ENCODE measurements around the gene PCDHGA7. TPM values are rescaled to one million over a fixed set of nuclear protein-coding genes. Genes with fewer than 3 reads are reported as not detected.

The PCDHGA7 gene
- total RNA-seq, 1 experiment from 2014 or later = 0.18 TPM

DNA sequence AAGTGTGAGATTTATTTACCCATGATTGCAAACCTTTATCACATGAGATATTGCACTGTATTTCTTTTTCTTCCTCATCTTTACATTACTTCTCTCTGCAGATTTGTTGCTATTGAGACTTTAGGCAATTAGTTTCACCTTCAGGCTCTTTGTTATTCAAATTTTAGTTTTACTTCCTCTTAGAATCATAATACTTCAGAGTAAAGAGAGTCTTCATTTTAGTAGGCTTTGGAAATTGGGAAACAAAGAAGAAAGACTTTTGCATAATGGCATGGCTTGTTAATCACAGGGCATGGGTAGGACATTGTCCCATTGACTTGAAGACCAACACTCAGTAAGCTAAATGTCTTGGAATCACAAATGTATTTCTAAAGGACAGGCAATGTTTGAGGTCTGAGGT, 19.8 kb upstream of the PCDHGA7 start:
- Histone ChIP-seq H3K9me3 (ENCODE audit: control insufficient read depth, insufficient read depth, low read depth, low read length) (peaks cover 13% of the 10 kb centered on the region; the same call in 1 of the 2 replicates), H3K4me3 (ENCODE audit: low read depth in 2 of 2, low read length in 2 of 2) (no peak overlapping the region), H3K27me3 (ENCODE audit: control insufficient read depth, insufficient read depth, low read length) (no peaks in the 10 kb centered on the region), H3K4me1 (ENCODE audit: control insufficient read depth, insufficient read depth, low read length) (no peaks in the 10 kb centered on the region), H3K36me3 (ENCODE audit: control insufficient read depth, insufficient read depth, low read length) (no peaks in the 10 kb centered on the region), H3K27ac (ENCODE audit: low read length) (no peak overlapping the region)
- POLR2A ChIA-PET = no interaction called here
- in situ Hi-C loops (cut with HindIII; ENCODE audit: low pct_unique_long_range_greater_than_20kb, low sequenced_read_pairs) = no loop called here
- no TSS peak for BruUV-seq (replicated peaks)
- intact Hi-C loops (cut with micrococcal nuclease; ENCODE audit: unreplicated experiment) = loop anchor here (10.0 kb wide), 1 partner anchor 52 kb away; the partner anchor contains the start of genes PCDHGA10 and PCDHGB7
- ATAC-seq (no peak), DNase-seq (ENCODE audit: low read depth, low spot score) (no peak)
- CTCF ChIA-PET = no interaction called here
- TF ChIP-seq, protein P1, sequence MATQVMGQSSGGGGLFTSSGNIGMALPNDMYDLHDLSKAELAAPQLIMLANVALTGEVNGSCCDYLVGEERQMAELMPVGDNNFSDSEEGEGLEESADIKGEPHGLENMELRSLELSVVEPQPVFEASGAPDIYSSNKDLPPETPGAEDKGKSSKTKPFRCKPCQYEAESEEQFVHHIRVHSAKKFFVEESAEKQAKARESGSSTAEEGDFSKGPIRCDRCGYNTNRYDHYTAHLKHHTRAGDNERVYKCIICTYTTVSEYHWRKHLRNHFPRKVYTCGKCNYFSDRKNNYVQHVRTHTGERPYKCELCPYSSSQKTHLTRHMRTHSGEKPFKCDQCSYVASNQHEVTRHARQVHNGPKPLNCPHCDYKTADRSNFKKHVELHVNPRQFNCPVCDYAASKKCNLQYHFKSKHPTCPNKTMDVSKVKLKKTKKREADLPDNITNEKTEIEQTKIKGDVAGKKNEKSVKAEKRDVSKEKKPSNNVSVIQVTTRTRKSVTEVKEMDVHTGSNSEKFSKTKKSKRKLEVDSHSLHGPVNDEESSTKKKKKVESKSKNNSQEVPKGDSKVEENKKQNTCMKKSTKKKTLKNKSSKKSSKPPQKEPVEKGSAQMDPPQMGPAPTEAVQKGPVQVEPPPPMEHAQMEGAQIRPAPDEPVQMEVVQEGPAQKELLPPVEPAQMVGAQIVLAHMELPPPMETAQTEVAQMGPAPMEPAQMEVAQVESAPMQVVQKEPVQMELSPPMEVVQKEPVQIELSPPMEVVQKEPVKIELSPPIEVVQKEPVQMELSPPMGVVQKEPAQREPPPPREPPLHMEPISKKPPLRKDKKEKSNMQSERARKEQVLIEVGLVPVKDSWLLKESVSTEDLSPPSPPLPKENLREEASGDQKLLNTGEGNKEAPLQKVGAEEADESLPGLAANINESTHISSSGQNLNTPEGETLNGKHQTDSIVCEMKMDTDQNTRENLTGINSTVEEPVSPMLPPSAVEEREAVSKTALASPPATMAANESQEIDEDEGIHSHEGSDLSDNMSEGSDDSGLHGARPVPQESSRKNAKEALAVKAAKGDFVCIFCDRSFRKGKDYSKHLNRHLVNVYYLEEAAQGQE (IDR thresholded peaks at IDR 0.05; ENCODE audit: insufficient read depth in 1 of 2, low read depth in 2 of 2, low read length in 1 of 2) = no peak
- TF ChIP-seq SIN3A (IDR thresholded peaks at IDR 0.05; ENCODE audit: borderline replicate concordance, insufficient read depth, low read depth, low read length) = no peak
- TF ChIP-seq POLR2AphosphoS5 (IDR thresholded peaks at IDR 0.05; ENCODE audit: low read depth, low read length) = no peak
- TF ChIP-seq TCF7L2 (IDR thresholded peaks at IDR 0.05; ENCODE audit: low read depth, low read length) = no peak
- TF ChIP-seq, protein P2, sequence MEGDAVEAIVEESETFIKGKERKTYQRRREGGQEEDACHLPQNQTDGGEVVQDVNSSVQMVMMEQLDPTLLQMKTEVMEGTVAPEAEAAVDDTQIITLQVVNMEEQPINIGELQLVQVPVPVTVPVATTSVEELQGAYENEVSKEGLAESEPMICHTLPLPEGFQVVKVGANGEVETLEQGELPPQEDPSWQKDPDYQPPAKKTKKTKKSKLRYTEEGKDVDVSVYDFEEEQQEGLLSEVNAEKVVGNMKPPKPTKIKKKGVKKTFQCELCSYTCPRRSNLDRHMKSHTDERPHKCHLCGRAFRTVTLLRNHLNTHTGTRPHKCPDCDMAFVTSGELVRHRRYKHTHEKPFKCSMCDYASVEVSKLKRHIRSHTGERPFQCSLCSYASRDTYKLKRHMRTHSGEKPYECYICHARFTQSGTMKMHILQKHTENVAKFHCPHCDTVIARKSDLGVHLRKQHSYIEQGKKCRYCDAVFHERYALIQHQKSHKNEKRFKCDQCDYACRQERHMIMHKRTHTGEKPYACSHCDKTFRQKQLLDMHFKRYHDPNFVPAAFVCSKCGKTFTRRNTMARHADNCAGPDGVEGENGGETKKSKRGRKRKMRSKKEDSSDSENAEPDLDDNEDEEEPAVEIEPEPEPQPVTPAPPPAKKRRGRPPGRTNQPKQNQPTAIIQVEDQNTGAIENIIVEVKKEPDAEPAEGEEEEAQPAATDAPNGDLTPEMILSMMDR (IDR thresholded peaks at IDR 0.05) = no peak

DNA sequence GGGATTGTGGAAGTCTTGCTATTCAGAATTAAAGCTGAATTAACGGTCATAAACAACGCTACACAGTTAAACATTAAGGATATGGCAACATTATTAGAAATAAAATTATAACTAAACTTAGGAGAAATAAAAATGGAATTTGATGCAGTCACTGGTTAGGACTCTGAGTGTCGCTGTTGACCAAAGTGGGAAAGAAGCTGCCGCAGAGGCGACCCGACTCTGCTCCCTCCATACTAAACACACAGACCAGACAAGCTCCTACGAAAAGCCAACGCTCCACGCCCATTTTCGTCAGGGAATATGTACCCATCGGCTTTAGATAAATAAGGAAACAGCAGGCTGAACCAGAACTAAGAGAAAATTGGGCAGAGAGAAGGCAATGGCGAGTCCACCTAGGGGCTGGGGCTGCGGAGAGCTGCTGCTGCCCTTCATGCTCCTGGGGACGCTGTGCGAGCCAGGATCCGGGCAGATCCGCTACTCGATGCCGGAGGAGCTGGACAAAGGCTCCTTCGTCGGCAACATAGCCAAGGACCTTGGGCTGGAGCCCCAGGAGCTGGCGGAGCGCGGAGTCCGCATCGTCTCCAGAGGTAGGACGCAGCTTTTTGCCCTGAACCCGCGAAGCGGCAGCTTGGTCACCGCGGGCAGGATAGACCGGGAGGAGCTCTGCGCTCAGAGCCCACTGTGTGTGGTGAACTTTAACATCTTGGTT, 18.4 kb upstream of the PCDHGA7 start, which contains the start of gene PCDHGA5:
PCDHGA5 (plus strand) TSS at position 211 of the 709 bp plus-strand sequence; CDS start at position 380, 169 bp downstream.
- intact Hi-C loops (cut with micrococcal nuclease; ENCODE audit: unreplicated experiment) (loop anchor here (10.0 kb wide), 1 partner anchor 51 kb away; the partner anchor contains the start of genes PCDHGA10 and PCDHGB7), in situ Hi-C loops (cut with HindIII; ENCODE audit: low pct_unique_long_range_greater_than_20kb, low sequenced_read_pairs) (no loop called here)
- ChIA-PET POLR2A (no interaction called here), CTCF (interaction anchor here (1.5 kb wide), 1 partner anchor 14 kb away, joined by 6 read pairs; the partner anchor contains the start of gene PCDHGB1)
- no TSS peak for BruUV-seq (replicated peaks)
- DNase-seq (ENCODE audit: low read depth, low spot score) (no peak), ATAC-seq (no peak)
- Histone ChIP-seq H3K36me3 (ENCODE audit: control insufficient read depth, insufficient read depth, low read length) (no peaks in the 10 kb centered on the region), H3K27me3 (ENCODE audit: control insufficient read depth, insufficient read depth, low read length) (no peaks in the 10 kb centered on the region), H3K27ac (ENCODE audit: low read length) (no peak within 1 kb of the TSS), H3K9me3 (ENCODE audit: control insufficient read depth, insufficient read depth, low read depth, low read length) (peaks cover 13% of the 10 kb centered on the region; the same call in 1 of the 2 replicates), H3K4me3 (ENCODE audit: low read depth in 2 of 2, low read length in 2 of 2) (no peak within 1 kb of the TSS), H3K4me1 (ENCODE audit: control insufficient read depth, insufficient read depth, low read length) (no peaks in the 10 kb centered on the region)
- TF ChIP-seq, protein P2 (IDR thresholded peaks at IDR 0.05) = no peak
- no peak for TF ChIP-seq POLR2AphosphoS5 (IDR thresholded peaks at IDR 0.05; ENCODE audit: low read depth, low read length)
- no peak for TF ChIP-seq SIN3A (IDR thresholded peaks at IDR 0.05; ENCODE audit: borderline replicate concordance, insufficient read depth, low read depth, low read length)
- TF ChIP-seq, protein P1 (IDR thresholded peaks at IDR 0.05; ENCODE audit: insufficient read depth in 1 of 2, low read depth in 2 of 2, low read length in 1 of 2) = no peak
- no peak for TF ChIP-seq TCF7L2 (IDR thresholded peaks at IDR 0.05; ENCODE audit: low read depth, low read length)
